Measurements from ENCODE around the gene PDZD8.

The PDZD8 gene

DNA sequence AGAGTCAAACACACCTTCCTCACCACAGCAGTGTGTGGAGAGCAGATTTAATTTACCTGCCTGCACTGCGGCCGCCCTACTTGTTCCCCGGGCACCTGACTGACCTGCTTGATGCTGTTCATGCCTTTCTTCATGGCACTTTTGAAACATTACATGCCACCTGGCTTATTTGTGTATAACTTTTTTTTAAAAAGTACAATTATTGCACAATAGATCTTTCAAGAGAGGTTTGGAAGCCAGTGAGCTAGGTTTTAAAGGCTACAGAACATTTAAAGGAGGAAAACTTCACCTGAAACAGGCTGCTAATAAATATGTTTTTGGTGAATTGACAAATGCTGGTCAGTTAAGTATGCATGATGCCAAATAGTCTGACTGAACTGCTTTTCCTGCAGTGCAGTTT, 101.3 kb downstream of the PDZD8 start:
- H3K9me3 Mint-ChIP-seq = no peaks in the 10 kb centered on the region
- no peak overlapping the region for H3K27ac Mint-ChIP-seq
- no peaks in the 10 kb centered on the region for H3K36me3 Mint-ChIP-seq (ENCODE audit: low read depth)
- no peaks in the 10 kb centered on the region for H3K27me3 Mint-ChIP-seq (ENCODE audit: low read depth)
- H3K4me1 Mint-ChIP-seq (ENCODE audit: low read depth) = no peaks in the 10 kb centered on the region
- DNase-seq (ENCODE audit: low spot score) = no peak
- H3K4me3 Mint-ChIP-seq = no peak overlapping the region

DNA sequence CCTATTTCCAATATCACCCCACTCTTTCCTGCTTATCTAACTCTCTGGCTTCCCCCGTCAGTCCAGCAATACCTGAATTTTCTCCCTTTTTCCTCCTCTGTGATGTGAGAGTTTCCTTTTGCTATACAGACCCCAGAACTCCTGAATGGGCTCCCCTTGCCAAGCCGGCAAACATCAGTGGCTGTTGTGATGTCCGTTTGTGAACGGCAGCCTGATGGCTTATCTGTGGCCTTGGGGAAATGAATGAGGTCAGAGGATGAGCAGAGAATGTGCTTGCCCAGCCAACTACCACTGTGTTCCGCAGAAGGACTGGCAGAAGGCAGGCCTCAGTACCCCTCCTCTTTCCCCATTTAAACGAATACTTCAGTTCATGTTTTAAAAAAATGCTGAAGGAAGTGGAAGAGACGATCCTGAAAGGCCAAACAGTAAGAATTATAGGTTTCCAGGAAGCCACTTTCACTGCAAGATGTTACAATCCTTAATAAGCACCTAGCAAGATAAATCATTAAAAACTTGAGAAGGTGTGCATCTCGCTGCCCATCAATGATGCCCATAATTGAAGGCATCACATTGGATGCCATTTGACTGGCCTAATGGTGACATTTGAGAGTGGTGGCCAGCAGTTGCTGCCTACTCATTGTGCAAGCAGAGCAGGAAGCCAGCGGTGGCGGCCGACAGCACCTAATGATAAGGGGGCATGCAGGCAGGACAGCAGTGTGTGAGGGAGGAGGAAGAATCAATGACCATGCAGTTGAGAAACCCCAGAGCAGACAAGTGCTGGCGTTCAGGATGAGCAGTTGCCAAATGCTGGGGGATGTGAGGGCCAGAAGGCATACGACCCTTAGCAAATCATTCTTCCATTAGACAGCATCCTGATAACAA, 102.8 kb downstream of the PDZD8 start:
- Mint-ChIP-seq H3K36me3 (ENCODE audit: low read depth) (no peaks in the 10 kb centered on the region), H3K27me3 (ENCODE audit: low read depth) (no peaks in the 10 kb centered on the region), H3K4me3 (no peak overlapping the region), H3K27ac (no peak overlapping the region), H3K9me3 (no peaks in the 10 kb centered on the region), H3K4me1 (ENCODE audit: low read depth) (no peaks in the 10 kb centered on the region)
- no peak for DNase-seq (ENCODE audit: low spot score)

DNA sequence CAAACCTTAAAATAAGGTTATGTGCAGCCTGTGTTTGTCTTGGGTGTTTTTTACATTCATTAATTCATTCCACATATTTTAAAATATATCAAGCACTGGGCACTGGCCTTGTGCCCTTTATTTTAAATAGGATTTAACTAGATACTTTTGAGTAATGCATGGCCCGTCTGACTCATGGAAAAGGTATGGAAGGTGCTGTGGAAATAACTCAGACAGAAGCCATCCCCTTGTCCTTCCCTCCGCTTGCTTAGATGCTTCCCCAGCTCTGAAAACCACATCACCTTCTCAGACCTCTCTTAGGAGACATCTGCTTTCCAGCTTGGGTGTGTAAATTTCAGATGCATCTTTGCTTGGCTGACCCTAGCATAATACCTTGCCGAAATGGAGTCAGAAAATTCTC, 103.8 kb downstream of the PDZD8 start:
- H3K27ac Mint-ChIP-seq = no peak overlapping the region
- no peak overlapping the region for H3K4me3 Mint-ChIP-seq
- H3K27me3 Mint-ChIP-seq (ENCODE audit: low read depth) = no peaks in the 10 kb centered on the region
- no peaks in the 10 kb centered on the region for H3K36me3 Mint-ChIP-seq (ENCODE audit: low read depth)
- no peaks in the 10 kb centered on the region for H3K4me1 Mint-ChIP-seq (ENCODE audit: low read depth)
- H3K9me3 Mint-ChIP-seq = no peaks in the 10 kb centered on the region
- DNase-seq (ENCODE audit: low spot score) = no peak

DNA sequence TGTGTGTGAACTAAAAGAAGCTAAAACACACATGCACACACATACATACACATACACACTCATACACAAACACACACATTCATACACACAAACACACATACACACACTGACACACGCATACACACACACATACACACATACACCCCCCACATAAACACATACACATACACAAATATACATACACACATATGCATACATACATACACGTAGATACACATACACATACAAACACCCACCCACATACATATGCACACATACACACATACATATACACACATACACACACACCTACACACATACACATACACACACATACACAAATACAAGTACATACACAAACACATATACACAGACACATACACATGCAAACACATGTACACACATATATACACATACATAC, 106.3 kb downstream of the PDZD8 start:
- Mint-ChIP-seq H3K27me3 (ENCODE audit: low read depth) (no peaks in the 10 kb centered on the region), H3K4me1 (ENCODE audit: low read depth) (no peaks in the 10 kb centered on the region), H3K9me3 (no peaks in the 10 kb centered on the region), H3K4me3 (no peak overlapping the region), H3K36me3 (ENCODE audit: low read depth) (no peaks in the 10 kb centered on the region), H3K27ac (no peak overlapping the region)
- DNase-seq (ENCODE audit: low spot score) = no peak

DNA sequence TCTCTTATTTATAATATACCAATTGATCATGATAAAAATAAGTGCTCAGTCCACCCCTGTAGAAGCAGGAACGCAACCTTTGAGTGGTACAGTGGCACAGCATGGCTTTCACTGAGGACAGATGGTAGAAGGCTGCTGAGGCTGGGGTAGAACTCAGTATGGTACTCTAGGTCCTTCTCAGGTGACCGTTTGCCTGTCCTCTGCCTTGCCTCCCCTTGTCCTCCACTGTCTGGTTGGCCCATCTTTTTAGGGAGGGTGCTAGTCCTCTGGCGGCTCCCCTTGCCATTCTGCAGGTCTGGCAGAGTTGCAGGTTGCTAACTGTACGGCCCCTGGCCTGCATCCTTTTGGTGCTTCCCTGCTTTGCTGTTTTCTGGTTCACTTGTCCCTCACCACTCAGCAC, 107.0 kb downstream of the PDZD8 start:
- no peak overlapping the region for H3K4me3 Mint-ChIP-seq
- no peaks in the 10 kb centered on the region for H3K27me3 Mint-ChIP-seq (ENCODE audit: low read depth)
- H3K36me3 Mint-ChIP-seq (ENCODE audit: low read depth) = no peaks in the 10 kb centered on the region
- H3K4me1 Mint-ChIP-seq (ENCODE audit: low read depth) = no peaks in the 10 kb centered on the region
- no peak overlapping the region for H3K27ac Mint-ChIP-seq
- no peaks in the 10 kb centered on the region for H3K9me3 Mint-ChIP-seq
- no peak for DNase-seq (ENCODE audit: low spot score)

DNA sequence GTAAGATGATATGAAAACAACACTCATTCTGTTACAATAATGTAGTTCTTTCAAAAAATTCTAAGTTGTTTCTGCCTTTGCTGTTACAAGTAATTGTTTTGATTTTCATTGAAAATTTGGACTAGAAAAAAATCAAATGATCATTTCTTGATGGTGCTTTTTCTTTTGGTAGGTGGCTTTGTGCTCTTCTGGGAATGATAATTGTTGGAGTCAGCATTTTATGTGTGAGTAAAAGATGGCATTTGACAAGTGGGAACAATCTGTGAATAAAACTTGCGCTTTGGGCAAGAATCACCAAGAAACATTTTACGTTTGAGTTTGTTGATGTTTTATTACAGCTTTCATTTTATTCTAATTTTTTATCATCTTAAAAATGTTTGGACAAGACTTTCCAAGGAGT, 108.4 kb downstream of the PDZD8 start:
- no peak overlapping the region for H3K4me3 Mint-ChIP-seq
- no peaks in the 10 kb centered on the region for H3K9me3 Mint-ChIP-seq
- no peak for DNase-seq (ENCODE audit: low spot score)
- H3K4me1 Mint-ChIP-seq (ENCODE audit: low read depth) = no peaks in the 10 kb centered on the region
- no peak overlapping the region for H3K27ac Mint-ChIP-seq
- no peaks in the 10 kb centered on the region for H3K36me3 Mint-ChIP-seq (ENCODE audit: low read depth)
- peaks cover 5% of the 10 kb centered on the region for H3K27me3 Mint-ChIP-seq (ENCODE audit: low read depth)

DNA sequence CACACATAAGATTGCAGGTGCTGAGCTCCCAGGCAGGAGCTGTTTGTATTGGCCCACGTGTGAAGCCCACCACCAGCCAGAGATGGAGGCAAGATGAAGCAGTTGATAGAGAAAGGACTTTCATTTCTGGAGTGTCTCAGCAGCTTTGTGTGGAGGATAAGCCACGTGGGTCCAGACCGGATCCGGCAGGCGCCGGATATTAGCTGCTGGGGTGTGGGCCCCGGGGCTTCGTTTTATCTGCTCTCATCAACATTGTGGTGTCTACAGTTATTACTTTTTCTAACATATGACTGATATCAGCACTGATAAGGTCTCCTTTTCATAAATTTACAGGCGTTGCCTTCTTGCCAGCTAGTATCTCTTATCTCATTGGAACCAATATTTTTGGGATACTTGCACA, 108.8 kb downstream of the PDZD8 start:
- DNase-seq (ENCODE audit: low spot score) = no peak
- no peaks in the 10 kb centered on the region for H3K36me3 Mint-ChIP-seq (ENCODE audit: low read depth)
- H3K27me3 Mint-ChIP-seq (ENCODE audit: low read depth) = peaks cover 8% of the 10 kb centered on the region

DNA sequence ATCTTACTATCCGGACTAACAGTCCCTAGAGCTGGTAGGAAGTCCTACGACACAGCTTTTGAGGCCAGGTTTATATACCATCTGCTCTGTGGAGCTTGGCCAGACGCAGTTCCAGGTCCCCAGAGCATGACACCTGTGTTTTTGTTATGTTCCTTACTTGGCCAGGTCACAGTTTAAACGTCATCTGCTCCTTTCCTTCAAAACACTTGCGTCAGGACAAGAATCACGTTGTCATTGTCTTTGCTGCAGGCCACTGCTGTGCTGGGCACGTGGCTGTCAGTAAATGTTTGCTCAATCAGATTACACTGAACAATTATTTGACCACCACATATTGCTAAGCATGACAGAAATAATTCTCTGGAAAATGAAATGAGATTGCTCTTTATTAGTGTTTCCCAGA, 110.5 kb downstream of the PDZD8 start:
- H3K4me3 Mint-ChIP-seq = no peak overlapping the region
- peaks cover 11% of the 10 kb centered on the region for H3K27me3 Mint-ChIP-seq (ENCODE audit: low read depth)
- no peaks in the 10 kb centered on the region for H3K36me3 Mint-ChIP-seq (ENCODE audit: low read depth)
- H3K9me3 Mint-ChIP-seq = no peaks in the 10 kb centered on the region
- no peak for DNase-seq (ENCODE audit: low spot score)
- H3K27ac Mint-ChIP-seq = no peak overlapping the region
- H3K4me1 Mint-ChIP-seq (ENCODE audit: low read depth) = peaks cover 3% of the 10 kb centered on the region

More for the DNA sequence above, 108.8 kb downstream of the PDZD8 start:
- H3K4me3 Mint-ChIP-seq = no peak overlapping the region
- no peaks in the 10 kb centered on the region for H3K9me3 Mint-ChIP-seq
- no peaks in the 10 kb centered on the region for H3K4me1 Mint-ChIP-seq (ENCODE audit: low read depth)
- H3K27ac Mint-ChIP-seq = no peak overlapping the region

DNA sequence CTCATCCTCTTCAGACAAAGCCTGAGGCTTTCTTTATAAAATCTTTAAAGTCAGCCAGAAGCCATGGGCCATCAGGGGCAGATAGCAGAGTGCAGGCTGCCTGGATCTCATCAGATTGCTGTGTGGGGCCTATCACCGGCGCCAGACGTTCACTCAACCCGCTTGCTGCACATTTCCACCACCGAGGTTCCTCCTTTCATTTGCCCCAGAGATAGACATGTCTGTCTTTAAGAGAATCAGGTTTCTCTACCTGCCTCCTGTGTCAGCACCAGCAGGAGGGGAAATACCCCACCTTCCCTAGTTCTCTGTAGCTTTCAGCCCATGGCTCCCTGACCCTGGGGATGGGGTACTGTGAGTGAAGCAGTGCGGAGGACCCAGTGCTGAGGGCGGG, 112.3 kb downstream of the PDZD8 start:
- Mint-ChIP-seq H3K27ac (no peak overlapping the region), H3K27me3 (ENCODE audit: low read depth) (peaks cover 19% of the 10 kb centered on the region), H3K36me3 (ENCODE audit: low read depth) (no peaks in the 10 kb centered on the region), H3K4me3 (no peak overlapping the region), H3K9me3 (no peaks in the 10 kb centered on the region), H3K4me1 (ENCODE audit: low read depth) (peaks cover 9% of the 10 kb centered on the region)
- DNase-seq (ENCODE audit: low spot score) = no peak

DNA sequence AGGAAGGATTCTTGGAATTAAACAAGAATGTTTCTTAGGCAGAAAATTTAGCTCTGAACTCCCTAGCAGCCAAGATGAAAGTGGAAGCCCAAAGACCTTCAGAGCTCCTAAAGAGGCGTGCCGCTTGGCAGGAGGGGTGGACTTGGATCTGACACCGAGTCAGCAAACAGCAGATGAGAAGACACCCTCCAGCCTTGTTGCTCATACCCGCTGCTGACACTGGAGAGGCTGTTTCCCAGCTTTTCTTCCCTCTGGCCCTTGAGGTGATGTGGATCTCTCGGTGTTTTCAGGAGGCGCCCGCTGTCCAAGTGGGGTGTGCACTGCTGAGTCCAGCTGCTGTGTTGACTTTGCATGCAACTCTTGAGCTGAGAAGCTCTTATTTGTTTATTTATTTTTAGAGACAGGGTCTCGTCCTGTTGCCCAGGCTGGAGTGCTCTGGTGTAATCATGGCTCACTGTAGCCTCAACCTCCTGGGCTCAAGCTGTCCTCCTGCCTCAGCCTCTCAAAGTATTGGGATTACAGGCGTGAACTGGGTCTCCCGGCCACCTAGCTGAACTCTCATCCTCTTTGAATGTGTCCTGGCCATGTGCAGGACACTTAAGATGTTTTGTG, 112.8 kb downstream of the PDZD8 start:
- Mint-ChIP-seq H3K9me3 (no peaks in the 10 kb centered on the region), H3K27ac (no peak overlapping the region), H3K4me3 (no peak overlapping the region), H3K27me3 (ENCODE audit: low read depth) (peaks cover 20% of the 10 kb centered on the region), H3K4me1 (ENCODE audit: low read depth) (peaks cover 9% of the 10 kb centered on the region), H3K36me3 (ENCODE audit: low read depth) (no peaks in the 10 kb centered on the region)
- no peak for DNase-seq (ENCODE audit: low spot score)

DNA sequence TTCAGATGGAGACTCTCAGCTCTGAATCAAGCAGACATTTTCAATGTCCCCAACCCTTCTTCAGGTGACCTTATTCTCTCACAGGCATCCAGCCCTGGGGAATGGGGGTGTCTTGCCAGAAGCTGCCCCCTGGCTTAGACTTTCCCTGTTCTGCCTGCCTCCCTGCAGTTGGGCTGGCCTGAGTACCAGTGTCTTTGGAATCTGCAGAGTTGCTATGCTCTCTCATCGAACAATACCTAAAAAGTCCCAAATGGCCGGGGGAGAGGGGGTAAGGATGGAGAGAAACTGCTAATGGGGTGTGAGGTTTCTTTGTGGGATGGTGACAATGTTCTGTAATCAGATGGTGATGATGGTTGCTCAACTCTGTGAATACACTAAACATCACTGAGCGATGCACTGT, 113.7 kb downstream of the PDZD8 start:
- H3K27me3 Mint-ChIP-seq (ENCODE audit: low read depth) = peaks cover 20% of the 10 kb centered on the region
- H3K27ac Mint-ChIP-seq = no peak overlapping the region
- peaks cover 9% of the 10 kb centered on the region for H3K4me1 Mint-ChIP-seq (ENCODE audit: low read depth)
- DNase-seq (ENCODE audit: low spot score) = no peak
- no peak overlapping the region for H3K4me3 Mint-ChIP-seq
- H3K9me3 Mint-ChIP-seq = no peaks in the 10 kb centered on the region
- H3K36me3 Mint-ChIP-seq (ENCODE audit: low read depth) = no peaks in the 10 kb centered on the region

DNA sequence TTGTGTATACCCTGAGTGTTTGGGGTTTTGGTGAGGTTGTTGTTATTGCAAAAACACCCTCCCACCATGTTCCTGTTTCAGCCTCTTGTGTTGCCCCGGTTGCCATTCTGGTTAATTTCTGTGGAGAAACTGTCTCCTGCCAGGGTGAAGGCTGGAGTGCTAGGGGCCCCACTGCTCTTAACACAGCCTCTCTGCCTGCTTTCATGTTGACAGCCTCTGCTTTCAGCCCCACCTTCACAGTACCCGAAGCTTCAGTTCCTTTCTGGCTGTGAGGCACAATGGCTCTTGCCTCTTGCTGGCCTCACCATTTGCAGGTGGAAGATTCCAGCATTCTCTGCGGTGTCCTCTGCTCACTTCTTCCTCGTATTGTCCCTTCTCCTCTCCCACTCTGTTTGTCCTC, 115.2 kb downstream of the PDZD8 start:
- no peak overlapping the region for H3K27ac Mint-ChIP-seq
- H3K4me3 Mint-ChIP-seq = peak overlapping the region; percentile 27
- H3K27me3 Mint-ChIP-seq (ENCODE audit: low read depth) = peaks cover 20% of the 10 kb centered on the region
- peak; percentile 14 for DNase-seq (ENCODE audit: low spot score)
- H3K9me3 Mint-ChIP-seq = no peaks in the 10 kb centered on the region
- H3K4me1 Mint-ChIP-seq (ENCODE audit: low read depth) = peaks cover 9% of the 10 kb centered on the region
- no peaks in the 10 kb centered on the region for H3K36me3 Mint-ChIP-seq (ENCODE audit: low read depth)

DNA sequence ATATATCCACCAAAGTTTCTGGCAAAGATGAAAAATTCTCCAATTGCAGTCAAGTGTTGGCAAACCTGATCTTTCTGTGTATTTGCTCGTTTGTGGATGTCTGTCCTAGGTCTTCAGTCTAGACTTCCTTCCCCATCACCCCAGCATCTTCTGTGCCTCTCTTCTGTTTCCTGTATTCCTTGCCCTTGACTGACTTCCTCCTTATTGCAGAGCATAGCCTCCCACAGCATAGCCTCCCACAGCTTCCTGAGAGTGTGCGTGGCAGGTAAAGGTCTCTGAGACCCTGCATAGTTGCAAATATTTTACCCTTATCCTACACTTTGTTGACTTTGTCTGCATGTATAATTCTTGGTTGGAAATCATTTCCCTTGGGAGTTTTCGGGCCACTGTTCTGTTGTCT, 116.0 kb downstream of the PDZD8 start:
- Mint-ChIP-seq H3K4me3 (no peak overlapping the region), H3K4me1 (ENCODE audit: low read depth) (peaks cover 9% of the 10 kb centered on the region), H3K27me3 (ENCODE audit: low read depth) (peaks cover 20% of the 10 kb centered on the region), H3K9me3 (no peaks in the 10 kb centered on the region), H3K36me3 (ENCODE audit: low read depth) (no peaks in the 10 kb centered on the region), H3K27ac (no peak overlapping the region)
- DNase-seq (ENCODE audit: low spot score) = no peak

DNA sequence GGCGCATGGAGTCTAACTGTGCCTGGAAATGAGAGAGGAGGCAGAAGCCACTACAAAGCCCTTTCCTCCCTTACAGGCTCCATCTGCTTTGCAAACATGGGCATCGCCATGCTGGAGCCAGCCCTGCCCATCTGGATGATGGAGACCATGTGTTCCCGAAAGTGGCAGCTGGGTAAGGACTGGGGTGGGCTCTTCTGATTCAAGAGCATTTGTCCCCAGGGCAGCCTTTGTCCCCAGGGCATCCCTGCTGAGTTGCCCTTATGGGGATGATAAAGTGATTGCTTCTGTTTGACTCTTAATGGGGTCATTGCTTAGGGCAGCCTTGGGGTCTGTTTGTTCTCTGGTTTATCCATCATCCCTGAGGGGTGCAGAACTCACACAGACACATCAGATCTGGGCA, 117.5 kb downstream of the PDZD8 start:
- H3K36me3 Mint-ChIP-seq (ENCODE audit: low read depth) = no peaks in the 10 kb centered on the region
- peaks cover 20% of the 10 kb centered on the region for H3K27me3 Mint-ChIP-seq (ENCODE audit: low read depth)
- H3K4me3 Mint-ChIP-seq = no peak overlapping the region
- H3K4me1 Mint-ChIP-seq (ENCODE audit: low read depth) = peaks cover 9% of the 10 kb centered on the region
- H3K9me3 Mint-ChIP-seq = no peaks in the 10 kb centered on the region
- no peak for DNase-seq (ENCODE audit: low spot score)
- H3K27ac Mint-ChIP-seq = no peak overlapping the region

DNA sequence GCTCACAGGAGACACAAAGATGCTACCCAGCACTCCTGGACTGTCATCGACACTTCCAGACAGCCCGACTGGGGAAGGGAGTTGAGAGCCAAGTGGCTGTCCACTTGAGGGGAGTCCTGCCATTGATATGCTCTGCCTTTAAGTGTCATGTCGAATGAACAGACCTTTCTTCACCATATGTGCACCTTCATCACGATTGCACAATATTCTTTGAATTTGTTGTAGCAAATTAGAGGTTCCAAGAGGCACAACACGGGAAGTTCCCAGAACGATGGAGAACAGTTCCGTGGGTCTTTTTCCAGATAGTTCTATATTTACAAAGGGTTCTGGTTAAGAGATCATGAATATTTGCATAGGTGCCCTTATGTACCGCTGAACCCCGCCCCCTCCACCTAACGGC, 118.3 kb downstream of the PDZD8 start:
- Mint-ChIP-seq H3K27me3 (ENCODE audit: low read depth) (peaks cover 15% of the 10 kb centered on the region), H3K36me3 (ENCODE audit: low read depth) (no peaks in the 10 kb centered on the region), H3K27ac (no peak overlapping the region), H3K4me1 (ENCODE audit: low read depth) (peaks cover 9% of the 10 kb centered on the region), H3K4me3 (no peak overlapping the region), H3K9me3 (no peaks in the 10 kb centered on the region)
- DNase-seq (ENCODE audit: low spot score) = no peak
